ENCODE measurements around the gene THADA.
"Not testable (repeated sequence)": the region's sequence is repeated elsewhere in the genome, so short reads cannot be mapped to it uniquely, and the experiment has no call there.

The THADA gene

DNA sequence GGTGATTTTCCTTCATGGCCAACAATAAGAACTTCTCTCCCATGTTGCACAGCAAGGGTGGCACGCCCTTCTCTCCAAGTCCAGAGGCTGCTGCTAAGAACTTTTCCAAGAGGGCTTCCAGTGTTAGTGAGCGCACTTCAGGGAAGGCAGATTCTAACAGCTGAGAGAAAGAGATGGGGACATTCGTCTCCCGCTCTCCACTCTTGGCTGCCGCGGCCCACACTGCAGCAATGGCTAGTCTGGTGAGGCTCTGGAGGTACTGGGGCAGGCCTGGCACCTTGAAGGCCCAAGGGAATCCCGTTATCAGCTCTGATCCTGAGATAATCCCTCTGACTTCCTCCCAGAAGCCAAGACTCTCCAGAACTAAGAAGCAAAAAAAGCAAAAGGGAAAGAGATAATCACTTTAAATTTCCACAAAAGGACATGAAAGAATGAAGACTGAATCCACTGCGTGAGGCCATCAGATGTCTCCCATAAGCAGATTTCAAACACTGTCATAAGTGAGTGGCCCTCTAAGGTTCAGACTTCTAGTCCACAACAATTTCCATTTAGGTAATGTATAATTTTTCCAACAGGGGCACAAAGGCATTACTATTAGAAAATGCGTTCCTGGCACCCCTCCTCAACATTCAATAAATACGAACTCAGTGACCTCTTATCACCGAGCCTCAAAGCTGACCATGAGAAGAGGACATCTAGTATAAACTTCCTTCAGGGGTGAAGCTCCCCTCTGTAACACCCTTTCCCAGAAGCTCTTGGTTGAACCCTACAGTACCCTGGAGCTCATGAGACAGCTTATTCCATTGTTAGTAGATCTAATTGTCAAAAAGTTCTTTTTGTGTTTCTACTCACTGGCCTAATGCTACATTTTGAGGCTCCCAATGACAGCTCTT, 302.7 kb downstream of the THADA start:
- DNase-seq (ENCODE audit: insufficient read length, low spot score) (no peak), FAIRE-seq (no peak)

DNA sequence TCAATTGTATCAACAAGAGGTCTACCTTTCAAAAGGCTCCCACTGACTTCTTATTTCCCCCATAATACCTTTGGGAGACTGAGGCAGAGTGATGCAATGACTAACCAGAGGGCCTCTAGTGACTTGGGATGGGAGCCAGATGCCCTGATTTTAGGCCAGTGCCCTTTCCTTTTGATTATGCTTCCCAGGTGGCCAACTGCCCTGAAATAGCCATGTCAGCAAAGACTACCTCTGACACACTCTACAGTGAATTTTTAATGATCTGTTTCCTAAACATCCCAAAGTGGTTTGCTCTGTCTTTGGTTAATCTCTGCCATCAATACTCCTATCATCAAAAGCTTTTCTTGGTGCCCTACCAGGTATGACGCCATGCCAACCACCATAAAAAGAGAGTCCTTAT, 303.5 kb downstream of the THADA start:
- DNase-seq (ENCODE audit: insufficient read length, low spot score) = no peak
- no peak for FAIRE-seq

- FAIRE-seq = no peak
- DNase-seq (ENCODE audit: insufficient read length, low spot score) = no peak
Observed at GRCh38 chr2:43289331-43289730, 306.5 kb downstream of the THADA start.

DNA sequence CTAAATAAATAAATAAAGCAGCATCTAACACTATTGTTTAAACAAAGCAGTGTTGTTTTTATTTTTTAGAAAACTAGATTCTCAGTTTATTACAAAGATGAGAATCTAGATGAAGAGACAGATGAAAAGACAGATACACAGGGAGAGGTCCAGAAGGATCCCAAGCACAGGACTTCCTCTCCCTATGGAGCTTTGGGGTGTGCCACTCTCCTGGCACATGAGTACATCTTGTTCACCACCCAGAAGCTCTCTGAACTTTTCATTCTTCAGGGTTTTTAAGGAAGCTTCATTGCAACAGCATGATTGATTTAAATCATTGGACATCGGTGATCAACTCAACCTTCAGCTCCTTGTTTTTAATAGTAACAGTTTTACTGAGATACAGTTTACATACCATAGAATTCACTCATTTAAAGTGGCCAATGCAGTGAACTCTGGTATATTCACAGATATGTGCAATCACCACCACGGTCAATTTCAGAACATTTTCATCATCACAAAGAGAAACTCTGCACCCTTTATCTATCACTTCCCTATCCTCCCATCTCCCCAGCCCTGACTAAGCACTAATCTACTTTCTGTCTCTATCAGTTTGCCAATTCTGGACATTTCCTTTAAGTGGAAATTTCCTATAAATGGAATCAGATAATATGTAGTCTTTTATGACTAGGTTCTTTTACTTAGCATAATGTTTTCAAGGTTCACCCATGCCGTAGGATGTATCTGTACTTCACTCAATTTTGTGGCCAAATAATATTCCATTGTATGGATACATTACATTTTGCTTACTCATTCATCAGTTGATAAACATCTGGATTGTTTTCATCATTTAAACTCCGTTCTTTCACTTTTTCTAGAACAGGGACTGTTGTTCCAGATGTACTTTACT, 307.2 kb downstream of the THADA start:
- DNase-seq (ENCODE audit: insufficient read length, low spot score) (no peak), FAIRE-seq (no peak)

- DNase-seq (ENCODE audit: insufficient read length, low spot score) (no peak), FAIRE-seq (no peak)
Observed at GRCh38 chr2:43285987-43286386, 309.9 kb downstream of the THADA start.

DNA sequence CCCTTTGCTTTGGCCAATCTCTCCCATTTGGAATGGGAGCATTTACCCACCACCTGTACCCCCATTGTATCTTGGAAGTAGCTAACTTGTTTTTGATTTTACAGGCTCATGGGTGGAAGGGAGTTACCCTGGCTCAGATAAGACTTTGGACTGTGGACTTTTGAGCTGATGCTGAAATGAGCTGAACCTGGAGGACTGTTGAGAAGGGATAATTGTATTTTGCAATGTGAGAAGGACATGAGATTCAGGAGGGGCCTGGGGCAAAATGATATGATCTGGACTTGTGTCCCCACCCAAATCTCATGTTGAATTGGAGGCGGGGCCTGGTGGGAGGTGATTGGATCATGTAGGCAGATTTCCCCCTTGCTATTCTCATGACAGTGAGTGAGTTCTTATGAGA, 310.9 kb downstream of the THADA start:
- DNase-seq (ENCODE audit: insufficient read length, low spot score) = no peak
- no peak for FAIRE-seq

- DNase-seq (ENCODE audit: insufficient read length, low spot score); FAIRE-seq: not testable (repeated sequence)
Observed at GRCh38 chr2:43284347-43284746, 311.5 kb downstream of the THADA start.

DNA sequence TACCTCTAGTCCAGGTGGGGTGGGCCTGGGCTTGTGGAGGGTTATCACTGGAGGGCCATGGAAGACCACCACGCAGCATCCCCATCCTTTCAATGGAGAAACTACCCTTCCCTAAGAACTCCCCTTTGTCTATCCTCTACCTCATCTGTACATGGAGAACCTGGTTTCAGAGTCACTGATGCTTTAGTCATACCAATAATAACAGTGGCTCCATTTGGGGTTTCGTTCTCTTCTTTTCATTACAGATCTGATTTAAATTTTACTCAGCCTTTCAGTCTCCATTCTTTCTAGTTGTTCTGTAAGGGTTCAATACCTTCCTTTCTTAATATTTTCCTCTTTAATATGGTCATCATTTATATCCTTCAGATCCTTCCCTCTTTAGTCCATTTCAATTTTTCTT, 314.8 kb downstream of the THADA start:
- FAIRE-seq = no peak

DNA sequence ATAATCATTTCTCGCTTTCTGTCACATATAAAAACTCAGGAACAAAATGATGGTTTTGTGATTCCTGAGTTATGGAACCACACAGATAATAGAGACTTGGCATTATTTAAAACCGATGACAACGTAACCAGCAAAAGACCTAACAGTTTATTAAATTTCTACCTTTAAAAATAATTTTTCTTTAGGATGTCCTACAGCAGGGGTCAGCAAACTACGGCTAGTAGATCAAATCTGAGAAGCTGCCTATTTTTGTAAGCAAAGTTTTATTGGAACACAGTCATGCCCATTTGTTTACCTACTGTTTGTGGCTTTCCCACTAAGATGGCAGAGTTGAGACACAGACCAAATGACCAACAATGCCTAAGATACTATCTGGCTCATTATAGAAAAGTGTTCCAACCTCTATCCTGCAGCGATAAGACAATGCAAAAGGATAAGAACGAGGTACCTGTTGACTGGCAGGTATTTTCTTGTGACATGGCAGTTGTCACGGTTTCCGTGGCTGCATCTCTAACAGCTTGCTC, 316.5 kb downstream of the THADA start:
- FAIRE-seq (no peak), DNase-seq (ENCODE audit: insufficient read length, low spot score) (no peak)

More for the DNA sequence above, 314.8 kb downstream of the THADA start:
- DNase-seq (ENCODE audit: insufficient read length, low spot score) = no peak

GRCh38 chr2:43278564-43279220, 317.1 kb downstream of the THADA start:
- FAIRE-seq (no peak), DNase-seq (ENCODE audit: insufficient read length, low spot score) (no peak)

- no peak for DNase-seq (ENCODE audit: insufficient read length, low spot score)
- no peak for FAIRE-seq
Observed at GRCh38 chr2:43276962-43277391, 318.9 kb downstream of the THADA start.

DNA sequence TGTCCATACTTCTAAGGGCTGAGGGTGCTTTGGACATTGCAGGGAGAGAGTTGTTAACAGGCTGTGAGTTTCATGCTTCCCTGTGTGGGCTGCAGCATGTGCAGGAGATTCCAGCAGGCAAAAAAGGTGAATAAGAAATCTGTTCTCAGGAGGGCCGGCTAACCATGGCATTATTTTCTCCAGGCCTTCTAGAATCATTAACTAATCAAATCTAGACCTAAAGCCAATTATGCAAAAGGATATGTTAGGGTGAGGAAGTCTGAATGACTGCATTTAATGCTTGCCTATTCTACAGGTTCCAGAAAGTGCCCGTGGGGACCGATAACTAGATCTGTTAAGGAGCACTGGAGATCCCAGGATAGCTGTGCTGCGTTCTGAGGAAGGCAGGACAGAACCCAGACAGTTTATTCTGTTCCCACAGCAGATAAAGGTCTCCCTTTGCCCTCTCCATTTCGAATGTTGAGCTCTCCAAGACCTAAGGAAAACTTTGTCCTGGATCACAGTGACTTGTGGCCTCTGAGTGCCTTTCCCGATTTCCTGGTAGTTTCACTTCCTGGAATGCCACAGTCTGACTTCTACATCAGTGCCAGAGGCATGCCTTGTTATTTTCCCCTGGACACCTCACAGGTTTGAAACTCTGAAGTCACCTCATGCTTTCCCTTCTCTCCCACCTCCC, 319.4 kb downstream of the THADA start:
- no peak for FAIRE-seq
- DNase-seq (ENCODE audit: insufficient read length, low spot score) = no peak

- no peak for FAIRE-seq
- DNase-seq (ENCODE audit: insufficient read length, low spot score) = no peak
Observed at GRCh38 chr2:43274721-43275120, 321.1 kb downstream of the THADA start.

DNA sequence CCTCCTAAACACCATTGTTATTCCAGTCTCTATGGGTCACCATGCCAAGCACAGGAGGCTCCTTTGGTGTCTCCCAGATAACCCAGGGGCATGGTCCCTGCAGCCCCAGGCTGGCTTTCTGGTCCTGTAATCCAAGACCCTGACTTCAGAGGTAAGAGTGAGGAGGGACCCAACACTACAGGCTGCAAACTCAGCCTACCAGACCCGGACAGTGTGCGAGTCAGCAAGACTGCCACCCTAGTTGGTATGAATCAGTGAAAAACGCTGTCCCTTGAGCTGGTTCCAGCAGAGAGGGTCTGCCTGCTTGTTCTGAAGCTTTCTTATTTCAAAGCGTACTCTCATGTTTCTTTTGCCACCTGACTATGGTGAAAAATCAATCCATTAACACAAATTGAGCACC, 321.8 kb downstream of the THADA start:
- no peak for FAIRE-seq
- DNase-seq (ENCODE audit: insufficient read length, low spot score) = no peak

GRCh38 chr2:43273529-43273928, 322.3 kb downstream of the THADA start:
- DNase-seq (ENCODE audit: insufficient read length, low spot score) = no peak
- FAIRE-seq = peak; percentile 8

DNA sequence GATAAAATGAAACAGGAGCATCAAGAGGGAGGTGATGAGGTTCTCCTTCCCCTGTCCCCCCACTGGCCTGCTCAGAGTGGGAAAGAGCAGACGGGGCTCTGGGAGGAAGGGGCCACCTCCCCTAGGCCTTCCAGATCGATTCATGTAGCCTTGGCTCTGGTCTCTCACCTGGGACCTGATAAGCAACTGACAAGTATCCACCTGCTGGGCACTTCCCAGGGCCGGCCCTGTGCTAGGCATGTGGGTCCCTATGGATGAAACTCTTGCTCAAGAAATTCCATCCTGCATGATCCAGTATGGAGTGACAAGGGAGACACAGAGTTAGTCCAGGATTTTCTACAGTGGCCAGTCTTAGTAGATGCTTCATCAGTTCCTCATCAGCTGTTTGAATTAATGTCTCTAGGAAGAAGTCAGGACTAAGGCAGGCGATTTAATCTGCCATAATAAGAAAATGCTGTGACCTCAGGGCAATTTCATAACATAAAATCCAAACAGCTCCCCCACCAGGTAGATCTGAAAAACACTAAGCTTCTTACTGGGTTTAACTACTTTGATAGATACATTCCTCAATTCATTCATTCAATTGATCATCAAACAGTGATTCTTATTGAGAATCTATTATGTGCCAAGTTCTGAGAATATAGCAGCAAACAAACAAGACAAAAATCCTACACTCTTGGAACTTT, 324.8 kb downstream of the THADA start:
- DNase-seq (ENCODE audit: insufficient read length, low spot score) = no peak
- FAIRE-seq = no peak

- FAIRE-seq (no peak), DNase-seq (ENCODE audit: insufficient read length, low spot score) (no peak)
Observed at GRCh38 chr2:43270461-43270860, 325.4 kb downstream of the THADA start.

DNA sequence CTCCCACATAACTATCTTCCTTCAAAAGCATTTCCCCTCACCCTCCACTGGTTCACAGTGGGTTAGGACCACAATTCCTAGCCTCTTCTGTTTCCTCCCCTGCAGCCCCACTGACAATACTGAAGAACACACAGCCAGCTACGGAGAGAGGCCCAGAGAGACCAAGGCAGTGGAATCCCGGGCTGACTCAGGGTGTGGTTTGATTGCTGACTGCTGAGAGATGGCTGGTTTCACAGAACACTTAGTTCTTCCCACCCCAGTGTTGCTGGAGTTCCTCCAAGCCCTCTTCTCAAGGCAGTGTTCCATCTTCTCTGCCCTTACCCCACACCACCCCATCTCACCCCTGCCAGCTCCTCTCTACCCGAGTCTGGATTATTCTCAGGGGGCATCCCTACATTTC, 326.1 kb downstream of the THADA start:
- DNase-seq (ENCODE audit: insufficient read length, low spot score) (no peak), FAIRE-seq (peak; percentile 28)

DNA sequence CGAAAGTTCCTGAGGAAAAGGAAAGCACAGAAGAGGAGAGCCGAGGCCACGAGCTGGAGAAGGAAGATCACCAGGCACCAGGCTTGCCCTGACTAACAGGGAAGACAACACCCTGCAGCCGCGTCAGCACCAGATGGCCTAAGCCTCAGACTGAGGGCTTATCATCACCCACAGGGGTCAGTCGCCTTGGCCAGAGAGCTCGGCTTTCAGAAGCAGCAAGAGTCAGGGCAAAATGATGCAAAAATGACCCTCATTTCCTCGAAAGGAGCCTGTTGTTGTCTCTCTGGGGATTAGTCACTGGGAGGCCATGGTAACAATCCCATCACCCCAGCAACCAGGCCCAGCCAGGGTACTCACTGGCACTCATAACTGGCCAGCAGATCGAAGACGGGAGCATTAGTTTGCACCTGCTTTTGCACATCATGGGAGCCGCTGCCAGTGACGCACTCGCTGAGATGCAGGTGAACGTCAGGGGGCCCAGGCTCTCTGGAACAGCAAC, 326.7 kb downstream of the THADA start:
- FAIRE-seq (no peak), DNase-seq (ENCODE audit: insufficient read length, low spot score) (no peak)
